GM23338 (cell line): ENCODE measurements around the gene MAPKAPK3.

Source experiments
- CREB1 ChIP-seq: fragments of 250-450 bp; sonication (Bioruptor Pico); IDR thresholded peaks from 2 replicates; pipeline ENCODE4 v1.5.0; 2020; ENCODE audit warnings: low read depth, mild to moderate bottlenecking, moderate library complexity
- EZH2 ChIP-seq: fragments of 200-600 bp; sonication (generic); IDR thresholded peaks from one replicate; pipeline ENCODE4 v1.8.0; 2017; ENCODE audit warnings: antibody characterized with exemption, mild to moderate bottlenecking, low read depth; ENCODE audit not compliant: unreplicated experiment
- EZH2phosphoT487 ChIP-seq: fragments of 200-600 bp; sonication (generic); IDR thresholded peaks from one replicate; pipeline ENCODE4 v1.8.1; 2018; ENCODE audit warnings: antibody characterized with exemption; ENCODE audit not compliant: unreplicated experiment
- NANOG ChIP-seq: IDR thresholded peaks from 2 replicates; pipeline ENCODE4 v1.6.1; 2016; ENCODE audit warnings: antibody characterized with exemption, borderline replicate concordance
- POLR2AphosphoS5 ChIP-seq: IDR thresholded peaks from 2 replicates; pipeline ENCODE4 v1.6.1; 2016; ENCODE audit warnings: antibody characterized with exemption, low read depth
- TF ChIP-seq, protein P1 (sequence below), 2 experiments: fragments of 200-600 bp in 1 of 2; sonication (generic) in 1 of 2; conservative IDR thresholded peaks; 2 replicates each; pipeline versions ENCODE4 v1.5.1 to v1.6.1; 2016 to 2017; ENCODE audit warnings: antibody characterized with exemption in 2 of 2, low read depth in 2 of 2, mild to moderate bottlenecking in 2 of 2, moderate library complexity in 1 of 2
- TF ChIP-seq, protein P2 (sequence below): fragments of 250-450 bp; sonication (Bioruptor Pico); IDR thresholded peaks from 2 replicates; pipeline ENCODE4 v1.5.0; 2020; ENCODE audit warnings: mild to moderate bottlenecking, moderate library complexity

DNA sequence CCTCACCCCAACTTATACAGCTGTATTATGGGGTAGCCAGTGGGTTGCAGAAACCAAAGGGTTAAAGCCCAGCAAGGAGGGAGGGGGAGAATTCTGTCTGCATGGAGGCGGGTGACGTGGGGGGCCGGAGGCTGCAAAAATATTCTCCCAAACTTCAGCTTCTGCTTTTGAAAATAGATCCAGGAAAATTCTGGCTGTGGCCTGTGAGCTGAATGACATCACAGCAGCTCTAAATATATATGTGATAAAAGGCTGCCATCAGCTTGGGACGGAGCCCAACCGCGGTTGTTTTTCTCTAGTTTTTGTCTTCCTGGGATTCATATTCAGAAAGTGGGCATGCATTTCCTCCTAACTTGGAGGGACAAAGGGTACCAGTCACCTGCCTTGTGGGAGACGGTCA is 27.6 kb downstream of the MAPKAPK3 start:
- TF ChIP-seq CREB1 (CRISPR knock-in tag) (no peak), POLR2AphosphoS5 (no peak), EZH2phosphoT487 (no peak), NANOG (no peak), EZH2 (no peak)
- TF ChIP-seq, protein P1, sequence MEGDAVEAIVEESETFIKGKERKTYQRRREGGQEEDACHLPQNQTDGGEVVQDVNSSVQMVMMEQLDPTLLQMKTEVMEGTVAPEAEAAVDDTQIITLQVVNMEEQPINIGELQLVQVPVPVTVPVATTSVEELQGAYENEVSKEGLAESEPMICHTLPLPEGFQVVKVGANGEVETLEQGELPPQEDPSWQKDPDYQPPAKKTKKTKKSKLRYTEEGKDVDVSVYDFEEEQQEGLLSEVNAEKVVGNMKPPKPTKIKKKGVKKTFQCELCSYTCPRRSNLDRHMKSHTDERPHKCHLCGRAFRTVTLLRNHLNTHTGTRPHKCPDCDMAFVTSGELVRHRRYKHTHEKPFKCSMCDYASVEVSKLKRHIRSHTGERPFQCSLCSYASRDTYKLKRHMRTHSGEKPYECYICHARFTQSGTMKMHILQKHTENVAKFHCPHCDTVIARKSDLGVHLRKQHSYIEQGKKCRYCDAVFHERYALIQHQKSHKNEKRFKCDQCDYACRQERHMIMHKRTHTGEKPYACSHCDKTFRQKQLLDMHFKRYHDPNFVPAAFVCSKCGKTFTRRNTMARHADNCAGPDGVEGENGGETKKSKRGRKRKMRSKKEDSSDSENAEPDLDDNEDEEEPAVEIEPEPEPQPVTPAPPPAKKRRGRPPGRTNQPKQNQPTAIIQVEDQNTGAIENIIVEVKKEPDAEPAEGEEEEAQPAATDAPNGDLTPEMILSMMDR (conservative IDR thresholded peaks at IDR 0.05; ENCODE audit: low read depth in 2 of 2), result no peak
- TF ChIP-seq, protein P2, sequence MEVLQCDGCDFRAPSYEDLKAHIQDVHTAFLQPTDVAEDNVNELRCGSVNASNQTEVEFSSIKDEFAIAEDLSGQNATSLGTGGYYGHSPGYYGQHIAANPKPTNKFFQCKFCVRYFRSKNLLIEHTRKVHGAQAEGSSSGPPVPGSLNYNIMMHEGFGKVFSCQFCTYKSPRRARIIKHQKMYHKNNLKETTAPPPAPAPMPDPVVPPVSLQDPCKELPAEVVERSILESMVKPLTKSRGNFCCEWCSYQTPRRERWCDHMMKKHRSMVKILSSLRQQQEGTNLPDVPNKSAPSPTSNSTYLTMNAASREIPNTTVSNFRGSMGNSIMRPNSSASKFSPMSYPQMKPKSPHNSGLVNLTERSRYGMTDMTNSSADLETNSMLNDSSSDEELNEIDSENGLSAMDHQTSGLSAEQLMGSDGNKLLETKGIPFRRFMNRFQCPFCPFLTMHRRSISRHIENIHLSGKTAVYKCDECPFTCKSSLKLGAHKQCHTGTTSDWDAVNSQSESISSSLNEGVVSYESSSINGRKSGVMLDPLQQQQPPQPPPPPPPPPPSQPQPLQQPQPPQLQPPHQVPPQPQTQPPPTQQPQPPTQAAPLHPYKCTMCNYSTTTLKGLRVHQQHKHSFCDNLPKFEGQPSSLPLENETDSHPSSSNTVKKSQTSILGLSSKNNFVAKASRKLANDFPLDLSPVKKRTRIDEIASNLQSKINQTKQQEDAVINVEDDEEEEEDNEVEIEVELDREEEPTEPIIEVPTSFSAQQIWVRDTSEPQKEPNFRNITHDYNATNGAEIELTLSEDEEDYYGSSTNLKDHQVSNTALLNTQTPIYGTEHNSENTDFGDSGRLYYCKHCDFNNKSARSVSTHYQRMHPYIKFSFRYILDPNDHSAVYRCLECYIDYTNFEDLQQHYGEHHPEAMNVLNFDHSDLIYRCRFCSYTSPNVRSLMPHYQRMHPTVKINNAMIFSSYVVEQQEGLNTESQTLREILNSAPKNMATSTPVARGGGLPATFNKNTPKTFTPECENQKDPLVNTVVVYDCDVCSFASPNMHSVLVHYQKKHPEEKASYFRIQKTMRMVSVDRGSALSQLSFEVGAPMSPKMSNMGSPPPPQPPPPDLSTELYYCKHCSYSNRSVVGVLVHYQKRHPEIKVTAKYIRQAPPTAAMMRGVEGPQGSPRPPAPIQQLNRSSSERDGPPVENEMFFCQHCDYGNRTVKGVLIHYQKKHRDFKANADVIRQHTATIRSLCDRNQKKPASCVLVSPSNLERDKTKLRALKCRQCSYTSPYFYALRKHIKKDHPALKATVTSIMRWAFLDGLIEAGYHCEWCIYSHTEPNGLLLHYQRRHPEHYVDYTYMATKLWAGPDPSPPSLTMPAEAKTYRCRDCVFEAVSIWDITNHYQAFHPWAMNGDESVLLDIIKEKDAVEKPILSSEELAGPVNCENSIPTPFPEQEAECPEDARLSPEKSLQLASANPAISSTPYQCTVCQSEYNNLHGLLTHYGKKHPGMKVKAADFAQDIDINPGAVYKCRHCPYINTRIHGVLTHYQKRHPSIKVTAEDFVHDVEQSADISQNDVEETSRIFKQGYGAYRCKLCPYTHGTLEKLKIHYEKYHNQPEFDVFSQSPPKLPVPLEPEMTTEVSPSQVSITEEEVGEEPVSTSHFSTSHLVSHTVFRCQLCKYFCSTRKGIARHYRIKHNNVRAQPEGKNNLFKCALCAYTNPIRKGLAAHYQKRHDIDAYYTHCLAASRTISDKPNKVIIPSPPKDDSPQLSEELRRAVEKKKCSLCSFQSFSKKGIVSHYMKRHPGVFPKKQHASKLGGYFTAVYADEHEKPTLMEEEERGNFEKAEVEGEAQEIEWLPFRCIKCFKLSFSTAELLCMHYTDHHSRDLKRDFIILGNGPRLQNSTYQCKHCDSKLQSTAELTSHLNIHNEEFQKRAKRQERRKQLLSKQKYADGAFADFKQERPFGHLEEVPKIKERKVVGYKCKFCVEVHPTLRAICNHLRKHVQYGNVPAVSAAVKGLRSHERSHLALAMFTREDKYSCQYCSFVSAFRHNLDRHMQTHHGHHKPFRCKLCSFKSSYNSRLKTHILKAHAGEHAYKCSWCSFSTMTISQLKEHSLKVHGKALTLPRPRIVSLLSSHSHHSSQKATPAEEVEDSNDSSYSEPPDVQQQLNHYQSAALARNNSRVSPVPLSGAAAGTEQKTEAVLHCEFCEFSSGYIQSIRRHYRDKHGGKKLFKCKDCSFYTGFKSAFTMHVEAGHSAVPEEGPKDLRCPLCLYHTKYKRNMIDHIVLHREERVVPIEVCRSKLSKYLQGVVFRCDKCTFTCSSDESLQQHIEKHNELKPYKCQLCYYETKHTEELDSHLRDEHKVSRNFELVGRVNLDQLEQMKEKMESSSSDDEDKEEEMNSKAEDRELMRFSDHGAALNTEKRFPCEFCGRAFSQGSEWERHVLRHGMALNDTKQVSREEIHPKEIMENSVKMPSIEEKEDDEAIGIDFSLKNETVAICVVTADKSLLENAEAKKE (CRISPR knock-in tag), result no peak
